HG02938 (cell line): ENCODE measurements around the gene SLC30A1.
"Not testable (repeated sequence)": the region's sequence is repeated elsewhere in the genome, so short reads cannot be mapped to it uniquely, and the experiment has no call there.

Experiments used
- ATAC-seq: cut with Tn5 transposase; IDR thresholded peaks from one replicate; pipeline ENCODE4 v1.9.1; 2021; ENCODE audit warnings: mild to moderate bottlenecking, moderate library complexity; ENCODE audit not compliant: unreplicated experiment

Gene SLC30A1

DNA sequence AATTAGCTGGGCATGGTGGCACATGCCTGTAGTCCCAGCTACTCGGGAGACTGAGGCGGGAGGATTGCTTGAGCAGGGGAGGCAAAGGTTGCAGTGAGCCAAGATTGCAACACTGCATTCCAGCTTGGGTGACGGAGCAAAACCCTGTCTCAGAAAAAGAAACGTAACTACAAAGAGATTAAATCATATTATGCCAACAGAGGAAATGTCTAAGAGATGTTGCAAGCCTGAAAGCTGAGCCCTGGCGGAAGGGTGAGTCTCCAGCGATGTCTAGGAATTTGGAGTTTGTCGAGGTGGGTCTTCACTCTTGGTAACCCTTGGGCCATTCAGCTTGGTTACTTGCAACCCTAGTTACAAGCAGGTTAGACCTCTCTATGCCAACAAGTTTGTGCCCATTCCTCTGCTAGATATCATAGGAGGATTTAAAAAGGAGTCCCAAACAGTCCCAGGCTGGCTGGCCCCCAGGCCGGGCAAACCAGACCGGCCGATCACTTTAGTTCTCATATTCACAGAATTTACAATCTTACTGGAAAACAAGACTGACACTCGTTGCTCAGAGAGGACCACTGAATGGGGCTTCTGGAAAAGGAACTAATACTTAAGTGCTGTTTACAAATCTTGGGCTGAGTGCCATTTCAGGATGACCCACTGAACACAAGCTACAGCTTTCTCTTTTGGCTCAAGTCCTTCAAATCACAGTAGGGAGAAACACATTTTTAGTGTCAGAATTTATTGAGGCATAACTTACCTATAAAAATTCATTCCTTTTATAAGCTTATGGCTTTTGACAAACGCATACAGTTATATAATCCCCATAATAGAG lies 27.1 kb downstream of the SLC30A1 start:
- no peak for ATAC-seq

- ATAC-seq, result no peak
These were observed 29.8 kb downstream of the SLC30A1 start for GRCh38 chr1:211549092-211549711.

- no peak for ATAC-seq
These were observed 30.5 kb downstream of the SLC30A1 start for GRCh38 chr1:211548321-211549091.

GRCh38 chr1:211547710-211548109 lies 31.3 kb downstream of the SLC30A1 start:
- ATAC-seq, result no peak

DNA sequence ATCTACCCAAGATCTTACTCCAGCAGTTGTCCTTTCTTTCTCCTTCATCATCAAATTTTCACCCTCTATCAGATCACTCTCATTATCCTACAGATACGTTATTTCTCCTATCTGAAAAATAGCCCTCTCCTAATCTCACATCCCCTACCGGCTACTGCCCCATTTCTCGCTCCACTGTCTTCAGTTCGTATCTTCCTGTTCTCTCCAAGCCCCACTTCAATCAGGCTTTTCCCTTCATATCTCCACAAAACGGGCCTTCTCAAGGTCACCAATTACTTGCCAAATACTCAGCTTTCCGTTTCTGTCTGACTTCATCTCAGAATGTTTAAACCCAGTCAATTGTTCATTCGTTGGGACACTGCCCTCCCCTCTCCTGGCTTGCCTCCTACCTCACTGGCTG lies 32.4 kb downstream of the SLC30A1 start:
- ATAC-seq, result no peak

- no peak for ATAC-seq
These were observed 35.9 kb downstream of the SLC30A1 start for GRCh38 chr1:211543025-211543424.

DNA sequence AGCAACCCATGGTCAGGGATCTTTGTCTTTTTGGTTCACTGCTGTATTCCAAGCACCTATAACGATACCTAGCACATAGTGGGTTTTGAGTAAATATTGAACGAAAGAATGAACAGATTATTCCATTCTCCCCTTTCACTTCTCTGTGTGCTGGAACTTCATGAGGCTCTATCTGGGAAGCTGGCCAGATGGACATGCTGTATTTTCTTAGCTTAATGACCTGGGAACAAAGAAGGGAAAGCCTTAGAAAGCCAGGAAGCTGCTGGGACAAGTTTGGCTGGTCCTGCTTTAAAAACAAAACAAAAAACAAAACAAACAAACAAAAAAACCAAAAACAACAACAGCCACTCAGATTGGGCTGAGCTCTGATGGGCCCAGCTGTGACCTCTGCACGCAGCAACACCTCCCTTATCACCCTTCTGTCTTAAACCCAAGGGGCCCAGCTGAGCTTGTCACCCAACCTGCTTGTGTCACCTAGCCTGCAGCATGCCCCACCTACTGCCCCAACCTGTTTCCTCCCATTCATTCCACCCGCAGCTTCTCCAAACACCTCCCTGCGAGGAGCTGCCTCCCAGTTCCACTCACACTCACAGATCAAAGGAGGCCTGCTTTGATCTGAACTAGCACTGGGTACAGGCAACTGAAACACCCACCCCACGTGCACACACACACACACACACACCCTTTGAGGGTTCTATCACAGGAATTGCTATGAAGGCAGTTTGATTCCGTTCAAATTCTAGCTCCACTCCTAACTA lies 37.1 kb downstream of the SLC30A1 start:
- no peak for ATAC-seq

GRCh38 chr1:211541278-211541677 lies 37.7 kb downstream of the SLC30A1 start:
- no peak for ATAC-seq

- not testable (repeated sequence) for ATAC-seq
These were observed 38.1 kb downstream of the SLC30A1 start for GRCh38 chr1:211540824-211541223.

GRCh38 chr1:211538287-211538686 lies 40.7 kb downstream of the SLC30A1 start:
- ATAC-seq, result no peak

DNA sequence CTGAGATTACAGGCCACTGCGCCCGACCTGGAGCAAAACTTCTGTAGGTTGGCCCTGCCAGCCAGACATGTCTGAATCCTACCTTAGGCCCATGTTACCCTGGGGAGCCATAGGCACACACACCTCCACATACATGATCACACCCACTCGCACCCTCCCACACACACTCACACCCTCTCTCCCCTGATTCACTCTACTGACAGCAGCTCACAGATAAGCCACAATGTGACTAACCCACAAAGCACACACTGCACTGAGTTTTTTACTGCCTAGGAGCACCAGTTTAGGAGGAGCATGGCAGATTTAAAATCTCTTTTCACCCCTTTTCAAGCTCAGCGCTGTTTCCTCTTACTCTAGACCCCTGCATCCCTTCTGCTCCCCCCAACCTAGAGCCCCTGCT lies 41.7 kb downstream of the SLC30A1 start:
- ATAC-seq, result no peak

GRCh38 chr1:211536606-211537005 lies 42.4 kb downstream of the SLC30A1 start:
- no peak for ATAC-seq

- ATAC-seq, result no peak
These were observed 43.6 kb downstream of the SLC30A1 start for GRCh38 chr1:211535346-211535745.

DNA sequence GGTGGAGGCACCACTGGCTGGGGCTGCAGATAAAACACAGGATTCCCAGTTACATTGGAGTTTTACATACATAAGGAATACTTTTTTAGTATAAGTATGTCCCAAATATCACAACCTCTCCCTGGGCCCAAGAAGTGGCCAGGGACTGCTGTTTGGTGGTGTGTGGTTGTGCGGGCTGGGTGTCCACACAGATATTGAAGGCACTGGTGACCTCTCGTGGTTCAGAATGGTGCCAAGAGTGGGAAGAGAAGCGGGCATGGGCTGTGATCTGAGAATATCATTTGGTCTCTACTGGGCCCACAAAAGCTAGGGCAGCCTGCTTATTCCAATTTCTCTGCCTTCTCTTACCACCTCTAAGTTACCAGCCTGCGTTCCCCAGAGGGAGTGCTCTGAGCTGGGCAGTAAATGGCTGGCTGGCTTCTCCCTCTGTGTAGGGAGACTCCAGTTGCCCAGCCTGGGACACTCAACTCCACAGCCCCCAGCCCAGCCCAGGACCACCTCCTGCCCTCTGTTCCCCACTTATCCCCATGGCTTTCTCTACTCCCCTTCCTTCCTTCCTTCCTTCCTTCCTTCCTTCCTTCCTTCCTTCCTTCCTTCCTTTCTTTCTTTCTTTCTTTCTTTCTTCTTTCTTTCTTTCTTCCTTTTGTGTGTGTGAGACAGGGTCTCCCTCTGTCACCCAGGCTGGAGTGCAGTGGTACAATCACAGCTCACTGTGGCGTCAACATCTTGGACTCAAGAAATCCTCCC lies 44.2 kb downstream of the SLC30A1 start:
- ATAC-seq, result no peak

DNA sequence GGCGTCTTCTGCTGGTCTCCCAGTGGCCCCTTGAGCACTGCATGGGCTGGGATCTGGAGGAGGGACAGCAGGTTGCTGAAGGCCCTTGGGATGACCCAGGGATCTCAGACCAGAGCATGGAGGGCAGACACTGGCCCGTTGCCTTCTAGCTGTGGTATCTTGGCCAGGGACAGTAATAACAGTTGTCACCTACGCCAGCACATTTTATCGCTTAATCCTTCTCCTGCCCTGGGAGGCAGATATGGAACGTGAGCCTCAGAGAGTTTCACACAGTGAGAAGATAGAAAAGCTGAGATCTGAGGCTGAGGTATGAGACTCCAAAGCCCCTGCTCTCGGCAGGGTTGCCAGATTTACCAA lies 46.9 kb downstream of the SLC30A1 start:
- no peak for ATAC-seq

DNA sequence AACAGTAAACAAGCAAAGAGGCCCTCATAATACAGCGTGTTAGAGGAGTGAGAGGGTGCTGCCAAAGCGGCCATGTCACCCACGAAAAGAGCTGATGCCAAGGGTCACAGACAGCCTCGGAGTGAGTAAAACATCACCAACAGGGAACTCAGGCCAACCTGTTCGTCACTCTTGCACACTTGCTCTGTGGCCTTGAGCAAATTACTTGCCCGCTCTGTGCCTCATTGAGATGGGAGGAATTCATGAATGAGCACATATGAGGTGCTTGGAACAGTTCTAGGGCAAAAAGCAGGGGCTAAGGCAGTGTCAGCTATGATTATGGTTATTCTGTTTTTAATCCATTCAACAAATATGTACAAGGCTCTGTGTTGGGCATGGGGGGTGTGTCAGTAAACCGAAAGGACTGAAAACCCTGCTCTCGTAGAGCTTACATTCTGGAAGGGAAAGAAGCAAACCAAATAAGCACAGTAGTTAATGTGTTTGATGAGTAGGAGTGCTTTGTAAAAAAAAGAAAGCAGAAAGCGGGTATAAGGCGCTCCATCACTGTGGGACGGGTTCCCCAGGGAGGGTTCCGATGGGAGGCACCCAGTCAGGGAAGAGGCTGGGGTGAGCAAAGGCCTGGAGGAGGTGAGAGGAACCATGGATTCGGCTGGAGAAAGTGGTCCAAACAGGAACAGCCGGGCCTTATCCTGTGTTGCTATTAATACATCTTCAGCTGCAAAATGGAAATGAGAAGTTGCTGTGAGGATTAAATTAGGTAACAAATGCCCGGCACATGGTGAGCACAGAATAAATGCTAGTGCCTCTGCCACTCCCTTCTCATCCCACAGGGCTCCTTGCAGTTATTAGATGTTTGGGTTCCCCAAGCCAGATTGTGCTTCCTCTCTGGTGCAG lies 47.5 kb downstream of the SLC30A1 start:
- no peak for ATAC-seq

DNA sequence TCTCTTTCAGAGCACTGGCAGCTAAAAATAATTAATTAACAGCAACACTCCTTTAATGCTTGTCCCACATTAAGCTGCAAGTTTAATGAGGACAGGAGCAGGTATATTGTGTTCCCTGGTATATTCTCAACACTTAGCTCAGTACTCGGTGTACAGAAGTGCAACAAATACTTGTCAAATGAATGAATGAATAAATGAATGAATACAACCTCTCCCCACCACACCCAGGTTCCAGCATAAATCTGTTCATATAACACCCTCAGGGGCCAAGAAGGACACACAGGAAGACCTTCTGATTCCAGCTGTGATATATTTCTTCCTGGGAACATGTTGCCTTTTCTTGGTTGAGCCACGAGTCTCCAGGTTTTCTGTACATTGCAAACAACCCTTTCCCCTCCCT lies 48.9 kb downstream of the SLC30A1 start:
- ATAC-seq, result no peak

- no peak for ATAC-seq
These were observed 49.5 kb downstream of the SLC30A1 start for GRCh38 chr1:211529453-211529852.

- ATAC-seq, result no peak
These were observed 50.0 kb downstream of the SLC30A1 start for GRCh38 chr1:211529011-211529410.
